SK-N-SH treated with all-trans-retinoic acid at 6 μM for 48 hours (cell line): ENCODE data around the gene GRAMD1B.

Source experiments
- ATAC-seq: fragments of 200-7000 bp; cut with Tn5 transposase; 3 replicates; pipeline ENCODE4 v1.9.1; 2020; ENCODE audit warnings: mild to moderate bottlenecking, moderate library complexity
- ARNTL ChIP-seq: fragments of 450-650 bp; formaldehyde crosslinking; IDR thresholded peaks from 2 replicates; pipeline ENCODE4 v1.5.0; 2020; ENCODE audit warnings: low read depth, mild to moderate bottlenecking, moderate library complexity, borderline replicate concordance
- BACH2 ChIP-seq: fragments of 250-450 bp; sonication (Bioruptor Pico); IDR thresholded peaks from 2 replicates; pipeline ENCODE4 v1.9.0; 2021; ENCODE audit warnings: mild to moderate bottlenecking, borderline replicate concordance
- CSDC2 ChIP-seq: fragments of 250-450 bp; sonication (Bioruptor Pico); IDR thresholded peaks from 2 replicates; pipeline ENCODE4 v1.5.0; 2020; ENCODE audit warnings: mild to moderate bottlenecking, moderate library complexity
- ESRRG ChIP-seq: fragments of 250-450 bp; sonication (Bioruptor Pico); IDR thresholded peaks from 2 replicates; pipeline ENCODE4 v1.6.1; 2021; ENCODE audit warnings: mild to moderate bottlenecking
- GLIS3 ChIP-seq: fragments of 250-450 bp; sonication (Bioruptor Pico); IDR thresholded peaks from 2 replicates; pipeline ENCODE4 v1.5.0; 2020; ENCODE audit warnings: mild to moderate bottlenecking, moderate library complexity
- ISL1 ChIP-seq: fragments of 250-450 bp; sonication (Bioruptor Pico); IDR thresholded peaks from 2 replicates; pipeline ENCODE4 v2.1.2; 2022; ENCODE audit warnings: mild to moderate bottlenecking, moderate library complexity
- OSR1 ChIP-seq: fragments of 250-450 bp; sonication (Bioruptor Pico); IDR thresholded peaks from 2 replicates; pipeline ENCODE4 v1.8.0; 2022; ENCODE audit warnings: moderate library complexity, mild to moderate bottlenecking, inconsistent platforms
- PPARA ChIP-seq: fragments of 250-450 bp; sonication (Bioruptor Pico); IDR thresholded peaks from 2 replicates; pipeline ENCODE4 v1.5.0; 2020; ENCODE audit warnings: mild to moderate bottlenecking, borderline replicate concordance
- SNAI2 ChIP-seq: fragments of 250-450 bp; sonication (Bioruptor Pico); IDR thresholded peaks from 2 replicates; pipeline ENCODE4 v1.5.0; 2020; ENCODE audit warnings: mild to moderate bottlenecking, moderate library complexity
- TCF4 ChIP-seq: fragments of 250-450 bp; sonication (Bioruptor Pico); IDR thresholded peaks from 2 replicates; pipeline ENCODE4 v1.8.0; 2021; ENCODE audit warnings: mild to moderate bottlenecking, moderate library complexity, borderline replicate concordance
- TOX ChIP-seq: fragments of 250-450 bp; sonication (Bioruptor Pico); IDR thresholded peaks from 2 replicates; pipeline ENCODE4 v1.8.0; 2021; ENCODE audit warnings: mild to moderate bottlenecking, moderate library complexity, borderline replicate concordance
- TSHZ2 ChIP-seq: fragments of 250-450 bp; sonication (Bioruptor Pico); IDR thresholded peaks from 2 replicates; pipeline ENCODE4 v1.5.0; 2020; ENCODE audit warnings: mild to moderate bottlenecking, moderate library complexity
- ZC3H10 ChIP-seq: fragments of 250-450 bp; sonication (Bioruptor Pico); IDR thresholded peaks from 2 replicates; pipeline ENCODE4 v1.5.1; 2021; ENCODE audit warnings: mild to moderate bottlenecking, moderate library complexity
- ZFP3 ChIP-seq: fragments of 250-450 bp; sonication (Bioruptor Pico); IDR thresholded peaks from 2 replicates; pipeline ENCODE4 v1.5.0; 2020; ENCODE audit warnings: mild to moderate bottlenecking, moderate library complexity
- ZFP30 ChIP-seq: fragments of 450-650 bp; formaldehyde crosslinking; IDR thresholded peaks from 2 replicates; pipeline ENCODE4 v1.5.0; 2022; ENCODE audit warnings: mild to moderate bottlenecking, moderate library complexity
- ZNF565 ChIP-seq: fragments of 450-650 bp; formaldehyde crosslinking; conservative IDR thresholded peaks from 2 replicates; pipeline ENCODE4 v1.5.0; 2020; ENCODE audit warnings: low read depth, mild to moderate bottlenecking, moderate library complexity
- ZNF70 ChIP-seq: fragments of 450-650 bp; formaldehyde crosslinking; IDR thresholded peaks from 2 replicates; pipeline ENCODE4 v1.5.0; 2020; ENCODE audit warnings: mild to moderate bottlenecking, moderate library complexity
- TF ChIP-seq, protein P1 (sequence below): fragments of 250-450 bp; sonication (Bioruptor Pico); IDR thresholded peaks from 2 replicates; pipeline ENCODE4 v1.5.1; 2021; ENCODE audit warnings: mild to moderate bottlenecking, moderate library complexity
- TF ChIP-seq, protein P2 (sequence below): fragments of 250-450 bp; sonication (Bioruptor Pico); IDR thresholded peaks from 2 replicates; pipeline ENCODE4 v1.8.0; 2021; ENCODE audit warnings: low read depth, mild to moderate bottlenecking, moderate library complexity, borderline replicate concordance

GRAMD1B gene

GRCh38 chr11:123585206-123585605, 155.1 kb downstream of the GRAMD1B start:
- TF ChIP-seq PPARA (CRISPR knock-in tag) (no peak), TOX (CRISPR knock-in tag) (no peak), CSDC2 (CRISPR knock-in tag) (no peak), ZFP30 (CRISPR knock-in tag) (no peak), BACH2 (CRISPR knock-in tag) (no peak), ZC3H10 (no peak), ESRRG (no peak), TCF4 (CRISPR knock-in tag) (no peak), ZNF70 (CRISPR knock-in tag) (no peak), TSHZ2 (CRISPR knock-in tag) (no peak), SNAI2 (CRISPR knock-in tag) (no peak), ARNTL (CRISPR knock-in tag) (no peak), OSR1 (CRISPR knock-in tag) (no peak), ZNF565 (CRISPR knock-in tag) (no peak)
- TF ChIP-seq, protein P1, sequence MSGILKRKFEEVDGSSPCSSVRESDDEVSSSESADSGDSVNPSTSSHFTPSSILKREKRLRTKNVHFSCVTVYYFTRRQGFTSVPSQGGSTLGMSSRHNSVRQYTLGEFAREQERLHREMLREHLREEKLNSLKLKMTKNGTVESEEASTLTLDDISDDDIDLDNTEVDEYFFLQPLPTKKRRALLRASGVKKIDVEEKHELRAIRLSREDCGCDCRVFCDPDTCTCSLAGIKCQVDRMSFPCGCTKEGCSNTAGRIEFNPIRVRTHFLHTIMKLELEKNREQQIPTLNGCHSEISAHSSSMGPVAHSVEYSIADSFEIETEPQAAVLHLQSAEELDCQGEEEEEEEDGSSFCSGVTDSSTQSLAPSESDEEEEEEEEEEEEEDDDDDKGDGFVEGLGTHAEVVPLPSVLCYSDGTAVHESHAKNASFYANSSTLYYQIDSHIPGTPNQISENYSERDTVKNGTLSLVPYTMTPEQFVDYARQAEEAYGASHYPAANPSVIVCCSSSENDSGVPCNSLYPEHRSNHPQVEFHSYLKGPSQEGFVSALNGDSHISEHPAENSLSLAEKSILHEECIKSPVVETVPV, result no peak
- TF ChIP-seq, protein P2, sequence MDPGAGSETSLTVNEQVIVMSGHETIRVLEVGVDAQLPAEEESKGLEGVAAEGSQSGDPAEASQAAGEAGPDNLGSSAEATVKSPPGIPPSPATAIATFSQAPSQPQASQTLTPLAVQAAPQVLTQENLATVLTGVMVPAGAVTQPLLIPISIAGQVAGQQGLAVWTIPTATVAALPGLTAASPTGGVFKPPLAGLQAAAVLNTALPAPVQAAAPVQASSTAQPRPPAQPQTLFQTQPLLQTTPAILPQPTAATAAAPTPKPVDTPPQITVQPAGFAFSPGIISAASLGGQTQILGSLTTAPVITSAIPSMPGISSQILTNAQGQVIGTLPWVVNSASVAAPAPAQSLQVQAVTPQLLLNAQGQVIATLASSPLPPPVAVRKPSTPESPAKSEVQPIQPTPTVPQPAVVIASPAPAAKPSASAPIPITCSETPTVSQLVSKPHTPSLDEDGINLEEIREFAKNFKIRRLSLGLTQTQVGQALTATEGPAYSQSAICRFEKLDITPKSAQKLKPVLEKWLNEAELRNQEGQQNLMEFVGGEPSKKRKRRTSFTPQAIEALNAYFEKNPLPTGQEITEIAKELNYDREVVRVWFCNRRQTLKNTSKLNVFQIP, result no peak
- TF ChIP-seq, all 23 proteins: peak for 0
- ATAC-seq, result no peak

GRCh38 chr11:123585706-123586105, 155.6 kb downstream of the GRAMD1B start:
- ATAC-seq, result no peak

GRCh38 chr11:123586568-123586967, 156.5 kb downstream of the GRAMD1B start:
- no peak for TF ChIP-seq TOX (CRISPR knock-in tag)
- ATAC-seq, result no peak

More at GRCh38 chr11:123585706-123586105, 155.6 kb downstream of the GRAMD1B start:
- TF ChIP-seq PPARA (CRISPR knock-in tag), result no peak
- no peak for TF ChIP-seq TCF4 (CRISPR knock-in tag)
- TF ChIP-seq, protein P1, result no peak
- TF ChIP-seq, protein P2, result no peak
- TF ChIP-seq ZC3H10, result no peak
- TF ChIP-seq ISL1 (CRISPR knock-in tag), result no peak
- no peak for TF ChIP-seq GLIS3 (CRISPR knock-in tag)
- TF ChIP-seq ZFP3 (CRISPR knock-in tag), result no peak

DNA sequence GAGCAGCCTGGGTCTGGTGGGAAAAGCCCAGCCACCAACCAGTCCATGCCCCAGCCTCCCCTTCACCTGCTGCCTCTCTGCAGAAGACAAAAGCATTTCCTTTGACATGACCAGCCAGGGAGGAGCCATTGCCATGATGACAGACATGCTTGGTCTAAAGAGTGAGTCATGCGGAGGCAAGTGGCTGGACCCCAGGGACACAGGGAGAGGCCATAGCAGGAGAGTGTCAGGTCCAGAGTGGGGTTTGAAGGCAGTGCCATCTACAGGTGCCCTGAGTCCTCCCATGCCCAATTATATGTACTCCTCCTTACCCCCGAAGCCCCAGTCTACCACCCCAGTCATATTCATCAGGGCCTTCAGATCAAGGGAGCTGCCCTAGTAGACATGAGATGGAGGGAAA, 157.0 kb downstream of the GRAMD1B start:
- TF ChIP-seq ISL1 (CRISPR knock-in tag), result no peak
- no peak for TF ChIP-seq PPARA (CRISPR knock-in tag)
- TF ChIP-seq ESRRG, result no peak
- no peak for TF ChIP-seq ARNTL (CRISPR knock-in tag)

More for the DNA sequence above, 157.0 kb downstream of the GRAMD1B start:
- no peak for ATAC-seq
